Prostate gland (tissue), 2 donors: ENCODE measurements around the gene COX7B.

Experiments
- CTCF ChIP-seq, 4 experiments: fragments of 200-600 bp in 2 of 4; fragments of 450-650 bp in 2 of 4; sonication (generic) in 2 of 4; IDR thresholded peaks; 1 replicate in 3 of 4; 2 replicates in 1 of 4; pipeline ENCODE4 v1.5.1; 2016 to 2019; ENCODE audit warnings: antibody characterized with exemption in 4 of 4, mild to moderate bottlenecking in 2 of 4, moderate library complexity in 2 of 4
- POLR2A ChIP-seq: fragments of 450-650 bp; IDR thresholded peaks from one replicate; pipeline ENCODE4 v1.6.1; 2016; ENCODE audit warnings: antibody characterized with exemption, mild to moderate bottlenecking
- POLR2AphosphoS5 ChIP-seq: sonication (generic); formaldehyde crosslinking; IDR thresholded peaks from one replicate; pipeline ENCODE4 v1.6.1; 2017; ENCODE audit warnings: antibody characterized with exemption

DNA sequence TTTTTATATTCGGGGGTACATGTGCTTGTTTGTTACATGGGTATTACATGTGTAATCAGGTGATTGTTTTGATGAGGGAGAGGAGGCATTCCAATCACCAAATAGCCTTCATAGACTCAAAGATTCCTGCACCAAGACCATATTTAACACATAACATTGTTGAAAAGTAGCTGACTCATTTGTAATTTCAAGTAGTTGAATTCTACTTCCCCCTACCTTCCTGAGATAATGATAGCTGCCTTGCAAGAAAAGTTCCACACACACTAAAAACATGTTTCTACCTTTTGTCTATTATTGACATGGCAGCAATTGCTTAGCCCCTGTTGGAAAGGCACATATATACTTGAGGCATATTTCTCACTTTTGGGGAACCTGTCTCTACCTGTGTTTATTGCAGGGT, 54.0 kb downstream of the COX7B start:
- TF ChIP-seq CTCF (IDR thresholded peaks at IDR 0.05) (no peak), POLR2A (no peak), POLR2AphosphoS5 (no peak)
